Activated CD8-positive, alpha-beta memory T cell treated with anti-CD3 and anti-CD28 coated beads for 1 hour (primary cell): Measurements from ENCODE around the gene KY.

ENCODE experiments used
- DNase-seq, 2 donors: peaks; one replicate each; pipeline ENCODE4 v3.0.0-alpha.2; 2020; ENCODE audit warnings: low read depth in 1 of 2; ENCODE audit errors: extremely low read depth in 1 of 2

The KY gene

GRCh38 chr3:134620476-134621115 is 30.2 kb downstream of the KY start:
- no peak for DNase-seq

- no peak for DNase-seq
These were observed 30.9 kb downstream of the KY start for GRCh38 chr3:134619884-134620445.

GRCh38 chr3:134619301-134619615 is 31.6 kb downstream of the KY start:
- no peak for DNase-seq

GRCh38 chr3:134618478-134619300 is 32.1 kb downstream of the KY start:
- DNase-seq, result no peak

- DNase-seq, result no peak
These were observed 33.0 kb downstream of the KY start for GRCh38 chr3:134617608-134618477.

GRCh38 chr3:134615743-134616142 is 35.1 kb downstream of the KY start:
- DNase-seq, result no peak

GRCh38 chr3:134614955-134615354 is 35.9 kb downstream of the KY start:
- no peak for DNase-seq

- no peak for DNase-seq
These were observed 37.8 kb downstream of the KY start for GRCh38 chr3:134613006-134613520.

GRCh38 chr3:134611516-134611915 is 39.3 kb downstream of the KY start:
- DNase-seq, result no peak

- DNase-seq, result no peak
These were observed 40.1 kb downstream of the KY start for GRCh38 chr3:134610432-134611385.

GRCh38 chr3:134609821-134610431 is 40.9 kb downstream of the KY start:
- no peak for DNase-seq

GRCh38 chr3:134608771-134609435 is 41.9 kb downstream of the KY start:
- no peak for DNase-seq

GRCh38 chr3:134608023-134608770 is 42.6 kb downstream of the KY start:
- no peak for DNase-seq

GRCh38 chr3:134607054-134608022 is 43.5 kb downstream of the KY start:
- no peak for DNase-seq

- DNase-seq, result no peak
These were observed 44.5 kb downstream of the KY start for GRCh38 chr3:134606033-134607025.

- no peak for DNase-seq
These were observed 45.3 kb downstream of the KY start for GRCh38 chr3:134605556-134605955.
